HepG2 (cell line): ENCODE results near the gene LINGO1. TPM values are rescaled to one million over a fixed set of nuclear protein-coding genes. Genes with fewer than 3 reads are reported as not detected.

ENCODE experiments used
- ATAC-seq: fragments of 200-7000 bp; cut with Tn5 transposase; 3 replicates; pipeline ENCODE4 v1.9.1; 2020; ENCODE audit warnings: mild to moderate bottlenecking, moderate library complexity
- BruUV-seq: library from RNA; stranded (reverse); fragments of 400-500 nt; replicated peaks from 2 replicates; lab custom pipeline; 2021; lab: Mats Ljungman, UMichigan
- CTCF ChIA-PET: fragments of 300-600 bp; formaldehyde crosslinking; extraction: SDS; loops from one replicate; lab custom pipeline; 2021; ENCODE audit warnings: low total read pairs, inconsistent platforms, low intra/inter-chr PET ratio; lab: Yijun Ruan, JAX
- POLR2A ChIA-PET: fragments of 350-600 bp; sonication (Branson Sonifier 250); formaldehyde crosslinking; loops from one replicate; lab custom pipeline; 2020; ENCODE audit warnings: antibody characterized with exemption, inconsistent platforms; lab: Yijun Ruan, JAX
- DNase-seq: peaks from one replicate; pipeline ENCODE4 v3.0.0-alpha.2; 2015; ENCODE audit warnings: low spot score
- FAIRE-seq: peaks from 3 replicates; lab custom pipeline; 2011; peaks lifted over from hg19 to GRCh38; lab: Jason Lieb, UNC
- H2AFZ ChIP-seq: one replicate; pipeline ENCODE4 v1.6.1; 2011; ENCODE audit warnings: low read length, inconsistent platforms
- H3K27ac ChIP-seq: fragments of 300-600 bp; 3 replicates; pipeline ENCODE4 v1.8.0; 2011; ENCODE audit warnings: mixed run types, mild to moderate bottlenecking, mixed read lengths, low read length, inconsistent platforms; ENCODE audit not compliant: insufficient read depth; ENCODE audit errors: extremely low read length
- H3K27me3 ChIP-seq, 2 experiments: fragments of 200-600 bp in 1 of 2; 2 replicates in 1 of 2; 3 replicates in 1 of 2; pipeline versions ENCODE4 v1.6.0 to v1.8.0; 2011; ENCODE audit warnings: low read length in 2 of 2, mild to moderate bottlenecking in 2 of 2, moderate library complexity in 2 of 2, inconsistent platforms in 1 of 2; ENCODE audit not compliant: insufficient read depth in 2 of 2, control insufficient read depth in 1 of 2
- H3K36me3 ChIP-seq, 2 experiments: fragments of 200-600 bp in 1 of 2; replicated peaks in 1 of 2; 2 replicates in 1 of 2; 3 replicates in 1 of 2; pipeline versions ENCODE4 v1.5.1 to v1.8.0; 2011; ENCODE audit warnings: low read length in 2 of 2, inconsistent platforms in 1 of 2; ENCODE audit not compliant: insufficient read depth in 2 of 2, control insufficient read depth in 1 of 2
- H3K4me1 ChIP-seq: 2 replicates; pipeline ENCODE4 v1.5.1; 2012; ENCODE audit warnings: low read length, inconsistent platforms; ENCODE audit not compliant: insufficient read depth
- H3K4me2 ChIP-seq: 2 replicates; pipeline ENCODE4 v1.6.0; 2011; ENCODE audit warnings: low read depth, low read length, inconsistent platforms
- H3K4me3 ChIP-seq, 3 experiments: fragments of 200-600 bp in 1 of 3; sonication (generic), shearing (Covaris generic) in 1 of 3; replicated peaks in 1 of 3; 2 replicates each; pipeline ENCODE4 v1.5.1; 2011 to 2016; ENCODE audit warnings: low read length in 3 of 3, inconsistent platforms in 2 of 3, low read depth in 2 of 3, mild to moderate bottlenecking in 2 of 3, control low read depth in 1 of 3, mixed read lengths in 1 of 3; ENCODE audit not compliant: insufficient read depth in 1 of 3
- H3K79me2 ChIP-seq: one replicate; pipeline ENCODE4 v1.6.1; 2011; ENCODE audit warnings: low read length, inconsistent platforms; ENCODE audit not compliant: insufficient read depth
- H3K9ac ChIP-seq: 2 replicates; pipeline ENCODE4 v1.6.0; 2011; ENCODE audit warnings: mild to moderate bottlenecking, low read depth, low read length, inconsistent platforms; ENCODE audit not compliant: insufficient read depth
- H3K9me3 ChIP-seq: 2 replicates; pipeline ENCODE4 v1.5.1; 2012; ENCODE audit warnings: mild to moderate bottlenecking, low read length
- H4K20me1 ChIP-seq: 2 replicates; pipeline ENCODE4 v1.6.0; 2011; ENCODE audit warnings: inconsistent platforms, mild to moderate bottlenecking, low read length, moderate library complexity; ENCODE audit not compliant: insufficient read depth
- AKAP8 ChIP-seq: sonication (generic); formaldehyde crosslinking; IDR thresholded peaks from 2 replicates; pipeline ENCODE4 v1.5.1; 2020; ENCODE audit warnings: mild to moderate bottlenecking, missing genetic modification reagents
- DMAP1 ChIP-seq: IDR thresholded peaks from 2 replicates; pipeline ENCODE4 v1.6.1; 2016
- ELF3 ChIP-seq: IDR thresholded peaks from 2 replicates; pipeline ENCODE4 v1.6.1; 2016; ENCODE audit warnings: missing genetic modification reagents, missing compliant biosample characterization
- FOXA3 ChIP-seq: IDR thresholded peaks from 2 replicates; pipeline ENCODE4 v1.6.1; 2016; ENCODE audit warnings: missing genetic modification reagents, missing compliant biosample characterization
- HNRNPL ChIP-seq: fragments of 200-400 bp; formaldehyde crosslinking; IDR thresholded peaks from 2 replicates; pipeline ENCODE4 v1.6.1; 2017; ENCODE audit warnings: mild to moderate bottlenecking, low read depth, low read length
- PHB2 ChIP-seq: fragments of 450-650 bp; IDR thresholded peaks from 2 replicates; pipeline ENCODE4 v1.6.1; 2018; ENCODE audit not compliant: partially characterized antibody
- RAD21 ChIP-seq: fragments of 450-650 bp; formaldehyde crosslinking; IDR thresholded peaks from 2 replicates; pipeline ENCODE4 v1.5.0; 2020; ENCODE audit warnings: mild to moderate bottlenecking
- REPIN1 ChIP-seq: sonication (generic); formaldehyde crosslinking; IDR thresholded peaks from 2 replicates; pipeline ENCODE4 v1.8.0; 2022; ENCODE audit warnings: missing genetic modification reagents, low read depth, mild to moderate bottlenecking, borderline replicate concordance
- TFAP4 ChIP-seq: sonication (generic); IDR thresholded peaks from 2 replicates; pipeline ENCODE4 v1.6.1; 2016; ENCODE audit warnings: low read depth, borderline replicate concordance
- ZBTB33 ChIP-seq: sonication (generic); formaldehyde crosslinking; IDR thresholded peaks from 2 replicates; pipeline ENCODE4 v1.4.0; 2020; ENCODE audit warnings: missing genetic modification reagents
- ZFP37 ChIP-seq: sonication (generic); formaldehyde crosslinking; IDR thresholded peaks from 2 replicates; pipeline ENCODE4 v1.4.0; 2020; ENCODE audit warnings: missing genetic modification reagents, borderline replicate concordance
- ZKSCAN8 ChIP-seq: IDR thresholded peaks from 2 replicates; pipeline ENCODE4 v1.6.1; 2016; ENCODE audit warnings: borderline replicate concordance, missing genetic modification reagents, missing compliant biosample characterization
- WGBS: methylation state at CpG from one replicate; pipeline ENCODE4 v1.1.6; 2017; ENCODE audit warnings: low lambda C conversion rate; 5-methylcytosine and 5-hydroxymethylcytosine counted together
- in situ Hi-C: cut with HindIII; loops from 2 replicates; pipeline ENCODE4 v1.10.0; 2017; ENCODE audit warnings: low pct_unique_long_range_greater_than_20kb; ENCODE audit not compliant: extremely low pct_ligation_motif_present
- intact Hi-C: fragments of 100-400 bp; cut with micrococcal nuclease; formaldehyde crosslinking; loops from one replicate; pipeline ENCODE4 v1.10.0; 2022; ENCODE audit not compliant: unreplicated experiment
- polyA plus RNA-seq, 8 experiments: library from polyadenylated mRNA; depleted of rRNA in 3 of 8; stranded (reverse) in 7 of 8; unstranded in 1 of 8; fragments of >200 nt; fragmentation: Illumina TruSeq in 4 of 8; extraction: Trizol in 4 of 8; gene quantifications; 2 replicates each; pipeline versions ENCODE4 v1.2.1 to v1.2.3, GENCODE V29; 2011 to 2016; ENCODE audit warnings: low read depth in 4 of 8, missing spikeins in 1 of 8, mixed read lengths in 1 of 8; ENCODE audit not compliant: insufficient read depth in 1 of 8
- total RNA-seq, 5 experiments: library from RNA; depleted of rRNA; stranded (reverse); fragments of >200 nt; fragmentation: Illumina TruSeq; extraction: Trizol; gene quantifications; 2 replicates each; pipeline ENCODE4 v1.2.3, GENCODE V29; 2016; ENCODE audit warnings: low read depth in 1 of 5

Gene LINGO1
- total and polyA plus RNA-seq, 2 of the 13 experiments (the other 11 are each of a cell fraction or from before 2014, with no cell fraction given), result 0.07 TPM; not detected in 1

GRCh38 chr15:77599357-77599756 is 33.4 kb downstream of the LINGO1 start:
- DNase-seq (no peak), ATAC-seq (no peak), FAIRE-seq (no peak)
- WGBS, result 62% methylated on average over 13 of the region's 14 CpGs
- in situ Hi-C loops, result no loop called here
- H3K4me3 ChIP-seq, result no peak overlapping the region
- no peaks in the 10 kb centered on the region for H3K4me1 ChIP-seq
- POLR2A ChIA-PET, result no interaction called here
- no peaks in the 10 kb centered on the region for H4K20me1 ChIP-seq
- H3K9me3 ChIP-seq, result no peaks in the 10 kb centered on the region
- BruUV-seq, result no TSS peak
- intact Hi-C loops, result no loop called here
- no peak overlapping the region for H3K27ac ChIP-seq
- no peak overlapping the region for H2AFZ ChIP-seq
- H3K36me3 ChIP-seq, result no peaks in the 10 kb centered on the region
- no peak overlapping the region for H3K9ac ChIP-seq
- no peaks in the 10 kb centered on the region for H3K79me2 ChIP-seq
- TF ChIP-seq DMAP1 (CRISPR knock-in tag) (no peak), ZFP37 (CRISPR knock-in tag) (no peak), ZKSCAN8 (CRISPR knock-in tag) (no peak), RAD21 (CRISPR knock-in tag) (no peak), REPIN1 (CRISPR knock-in tag) (no peak), ZBTB33 (CRISPR knock-in tag) (no peak), TFAP4 (no peak), HNRNPL (no peak), FOXA3 (no peak), PHB2 (no peak), ELF3 (CRISPR knock-in tag) (no peak), AKAP8 (no peak)
- H3K27me3 ChIP-seq, result peaks cover 0 to 26% of the 10 kb centered on the region in 2 experiments; a peak in 3 of 5 replicates
- CTCF ChIA-PET, result no interaction called here
- H3K4me2 ChIP-seq, result no peak overlapping the region
